ENCODE data around the gene REEP1. TPM values are rescaled to one million over a fixed set of nuclear protein-coding genes. Genes with fewer than 3 reads are reported as not detected.

REEP1 gene
- total and polyA plus RNA-seq, 2 of the 13 experiments (the other 11 are each of a cell fraction or from before 2014, with no cell fraction given), result 0.27 TPM; not detected in 1

DNA sequence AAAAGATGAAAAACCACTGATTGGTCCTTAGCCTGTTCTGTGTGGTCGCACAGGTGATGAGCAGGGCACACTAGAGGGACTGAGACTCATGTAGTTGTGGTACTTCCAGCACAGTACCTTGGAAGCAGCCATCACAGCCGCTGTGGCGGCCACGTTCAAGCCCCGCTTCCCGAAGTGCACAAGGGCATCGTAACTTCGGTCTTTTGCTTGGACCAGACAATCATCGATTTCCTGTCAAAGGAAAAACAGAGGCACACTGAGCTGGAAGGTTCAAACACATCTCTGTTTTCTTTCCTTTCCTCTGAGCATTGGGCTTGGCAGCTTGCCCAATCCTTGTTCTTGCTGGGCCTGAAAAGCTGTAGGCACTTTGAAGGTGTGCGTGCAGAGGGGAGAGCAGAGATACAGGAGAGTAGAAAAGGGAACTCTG is 85.6 kb downstream of the REEP1 start (continued):
- TF ChIP-seq MEIS1 (CRISPR knock-in tag; IDR thresholded peaks at IDR 0.05; ENCODE audit: borderline replicate concordance), result peak; percentile 100
- TF ChIP-seq, protein P1, sequence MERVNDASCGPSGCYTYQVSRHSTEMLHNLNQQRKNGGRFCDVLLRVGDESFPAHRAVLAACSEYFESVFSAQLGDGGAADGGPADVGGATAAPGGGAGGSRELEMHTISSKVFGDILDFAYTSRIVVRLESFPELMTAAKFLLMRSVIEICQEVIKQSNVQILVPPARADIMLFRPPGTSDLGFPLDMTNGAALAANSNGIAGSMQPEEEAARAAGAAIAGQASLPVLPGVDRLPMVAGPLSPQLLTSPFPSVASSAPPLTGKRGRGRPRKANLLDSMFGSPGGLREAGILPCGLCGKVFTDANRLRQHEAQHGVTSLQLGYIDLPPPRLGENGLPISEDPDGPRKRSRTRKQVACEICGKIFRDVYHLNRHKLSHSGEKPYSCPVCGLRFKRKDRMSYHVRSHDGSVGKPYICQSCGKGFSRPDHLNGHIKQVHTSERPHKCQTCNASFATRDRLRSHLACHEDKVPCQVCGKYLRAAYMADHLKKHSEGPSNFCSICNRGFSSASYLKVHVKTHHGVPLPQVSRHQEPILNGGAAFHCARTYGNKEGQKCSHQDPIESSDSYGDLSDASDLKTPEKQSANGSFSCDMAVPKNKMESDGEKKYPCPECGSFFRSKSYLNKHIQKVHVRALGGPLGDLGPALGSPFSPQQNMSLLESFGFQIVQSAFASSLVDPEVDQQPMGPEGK (CRISPR knock-in tag; IDR thresholded peaks at IDR 0.05), result peak; percentile 9; the same call in 1 of the 2 replicates
- TF ChIP-seq ZMYM4 (CRISPR knock-in tag; IDR thresholded peaks at IDR 0.05), result peak; percentile 79
- TF ChIP-seq, protein P2, sequence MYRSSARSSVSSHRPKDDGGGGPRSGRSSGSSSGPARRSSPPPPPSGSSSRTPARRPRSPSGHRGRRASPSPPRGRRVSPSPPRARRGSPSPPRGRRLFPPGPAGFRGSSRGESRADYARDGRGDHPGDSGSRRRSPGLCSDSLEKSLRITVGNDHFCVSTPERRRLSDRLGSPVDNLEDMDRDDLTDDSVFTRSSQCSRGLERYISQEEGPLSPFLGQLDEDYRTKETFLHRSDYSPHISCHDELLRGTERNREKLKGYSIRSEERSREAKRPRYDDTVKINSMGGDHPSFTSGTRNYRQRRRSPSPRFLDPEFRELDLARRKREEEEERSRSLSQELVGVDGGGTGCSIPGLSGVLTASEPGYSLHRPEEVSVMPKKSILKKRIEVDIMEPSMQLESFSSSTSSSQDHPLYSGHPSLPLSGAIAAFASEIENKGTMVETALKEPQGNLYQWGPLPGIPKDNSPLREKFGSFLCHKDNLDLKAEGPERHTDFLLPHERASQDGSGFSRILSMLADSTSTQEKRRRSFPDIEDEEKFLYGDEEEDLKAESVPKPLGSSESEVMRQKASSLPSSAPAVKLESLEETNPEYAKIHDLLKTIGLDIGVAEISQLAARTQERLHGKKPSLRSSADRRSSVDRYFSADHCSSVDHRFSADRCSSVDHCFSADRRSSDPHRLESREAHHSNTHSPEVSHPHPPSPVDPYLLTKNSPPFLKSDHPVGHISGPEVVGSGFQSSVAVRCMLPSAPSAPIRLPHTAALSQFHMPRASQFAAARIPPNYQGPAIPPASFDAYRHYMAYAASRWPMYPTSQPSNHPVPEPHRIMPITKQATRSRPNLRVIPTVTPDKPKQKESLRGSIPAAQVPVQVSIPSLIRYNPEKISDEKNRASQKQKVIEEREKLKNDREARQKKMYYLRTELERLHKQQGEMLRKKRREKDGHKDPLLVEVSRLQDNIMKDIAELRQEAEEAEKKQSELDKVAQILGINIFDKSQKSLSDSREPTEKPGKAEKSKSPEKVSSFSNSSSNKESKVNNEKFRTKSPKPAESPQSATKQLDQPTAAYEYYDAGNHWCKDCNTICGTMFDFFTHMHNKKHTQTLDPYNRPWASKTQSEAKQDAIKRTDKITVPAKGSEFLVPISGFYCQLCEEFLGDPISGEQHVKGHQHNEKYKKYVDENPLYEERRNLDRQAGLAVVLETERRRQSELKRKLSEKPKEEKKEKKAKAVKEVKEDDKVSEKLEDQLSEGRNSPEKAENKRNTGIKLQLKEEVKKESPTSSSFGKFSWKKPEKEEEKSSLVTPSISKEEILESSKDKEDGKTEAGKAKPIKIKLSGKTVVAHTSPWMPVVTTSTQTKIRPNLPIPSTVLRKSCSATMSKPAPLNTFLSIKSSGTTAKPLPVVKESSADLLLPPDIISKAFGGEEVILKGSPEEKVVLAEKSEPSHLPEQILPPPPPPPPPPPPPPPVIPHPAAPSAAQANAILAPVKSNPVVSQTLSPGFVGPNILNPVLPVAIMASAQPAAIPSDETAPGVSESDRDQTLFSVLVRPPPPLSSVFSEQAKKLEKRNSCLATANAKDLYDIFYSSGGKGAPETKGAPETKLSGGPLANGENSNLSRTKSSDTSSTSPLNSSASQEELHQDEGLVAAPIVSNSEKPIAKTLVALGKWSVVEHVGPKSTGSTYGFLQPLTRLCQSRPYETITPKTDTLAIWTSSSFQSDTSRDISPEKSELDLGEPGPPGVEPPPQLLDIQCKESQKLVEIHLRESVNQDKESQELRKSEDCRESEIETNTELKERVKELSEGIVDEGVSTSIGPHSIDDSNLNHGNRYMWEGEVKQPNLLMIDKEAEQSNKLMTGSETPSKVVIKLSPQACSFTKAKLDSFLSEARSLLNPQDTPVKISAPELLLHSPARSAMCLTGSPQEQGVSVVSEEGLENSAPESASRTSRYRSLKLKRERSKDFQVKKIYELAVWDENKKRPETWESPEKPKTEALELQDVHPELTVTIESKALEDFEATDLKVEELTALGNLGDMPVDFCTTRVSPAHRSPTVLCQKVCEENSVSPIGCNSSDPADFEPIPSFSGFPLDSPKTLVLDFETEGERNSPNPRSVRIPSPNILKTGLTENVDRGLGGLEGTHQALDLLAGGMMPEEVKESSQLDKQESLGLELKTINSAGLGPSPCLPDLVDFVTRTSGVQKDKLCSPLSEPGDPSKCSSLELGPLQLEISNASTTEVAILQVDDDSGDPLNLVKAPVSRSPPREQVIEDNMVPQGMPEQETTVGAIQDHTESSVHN (CRISPR knock-in tag; IDR thresholded peaks at IDR 0.05), result 0 out of 2 replicates have a peak, but pooled peaks have one; percentile 34
- peak; percentile 42; the same call in 1 of the 2 replicates for TF ChIP-seq ZBTB20 (CRISPR knock-in tag; IDR thresholded peaks at IDR 0.05; ENCODE audit: borderline replicate concordance, low read depth)
- TF ChIP-seq, protein P3, sequence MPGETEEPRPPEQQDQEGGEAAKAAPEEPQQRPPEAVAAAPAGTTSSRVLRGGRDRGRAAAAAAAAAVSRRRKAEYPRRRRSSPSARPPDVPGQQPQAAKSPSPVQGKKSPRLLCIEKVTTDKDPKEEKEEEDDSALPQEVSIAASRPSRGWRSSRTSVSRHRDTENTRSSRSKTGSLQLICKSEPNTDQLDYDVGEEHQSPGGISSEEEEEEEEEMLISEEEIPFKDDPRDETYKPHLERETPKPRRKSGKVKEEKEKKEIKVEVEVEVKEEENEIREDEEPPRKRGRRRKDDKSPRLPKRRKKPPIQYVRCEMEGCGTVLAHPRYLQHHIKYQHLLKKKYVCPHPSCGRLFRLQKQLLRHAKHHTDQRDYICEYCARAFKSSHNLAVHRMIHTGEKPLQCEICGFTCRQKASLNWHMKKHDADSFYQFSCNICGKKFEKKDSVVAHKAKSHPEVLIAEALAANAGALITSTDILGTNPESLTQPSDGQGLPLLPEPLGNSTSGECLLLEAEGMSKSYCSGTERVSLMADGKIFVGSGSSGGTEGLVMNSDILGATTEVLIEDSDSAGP (CRISPR knock-in tag; IDR thresholded peaks at IDR 0.05; ENCODE audit: borderline replicate concordance), result peak; percentile 37; the same call in 1 of the 2 replicates
- 0 out of 2 replicates have a peak, but pooled peaks have one; percentile 37 for TF ChIP-seq GFI1 (CRISPR knock-in tag; IDR thresholded peaks at IDR 0.05; ENCODE audit: borderline replicate concordance)
- TF ChIP-seq, protein P4, sequence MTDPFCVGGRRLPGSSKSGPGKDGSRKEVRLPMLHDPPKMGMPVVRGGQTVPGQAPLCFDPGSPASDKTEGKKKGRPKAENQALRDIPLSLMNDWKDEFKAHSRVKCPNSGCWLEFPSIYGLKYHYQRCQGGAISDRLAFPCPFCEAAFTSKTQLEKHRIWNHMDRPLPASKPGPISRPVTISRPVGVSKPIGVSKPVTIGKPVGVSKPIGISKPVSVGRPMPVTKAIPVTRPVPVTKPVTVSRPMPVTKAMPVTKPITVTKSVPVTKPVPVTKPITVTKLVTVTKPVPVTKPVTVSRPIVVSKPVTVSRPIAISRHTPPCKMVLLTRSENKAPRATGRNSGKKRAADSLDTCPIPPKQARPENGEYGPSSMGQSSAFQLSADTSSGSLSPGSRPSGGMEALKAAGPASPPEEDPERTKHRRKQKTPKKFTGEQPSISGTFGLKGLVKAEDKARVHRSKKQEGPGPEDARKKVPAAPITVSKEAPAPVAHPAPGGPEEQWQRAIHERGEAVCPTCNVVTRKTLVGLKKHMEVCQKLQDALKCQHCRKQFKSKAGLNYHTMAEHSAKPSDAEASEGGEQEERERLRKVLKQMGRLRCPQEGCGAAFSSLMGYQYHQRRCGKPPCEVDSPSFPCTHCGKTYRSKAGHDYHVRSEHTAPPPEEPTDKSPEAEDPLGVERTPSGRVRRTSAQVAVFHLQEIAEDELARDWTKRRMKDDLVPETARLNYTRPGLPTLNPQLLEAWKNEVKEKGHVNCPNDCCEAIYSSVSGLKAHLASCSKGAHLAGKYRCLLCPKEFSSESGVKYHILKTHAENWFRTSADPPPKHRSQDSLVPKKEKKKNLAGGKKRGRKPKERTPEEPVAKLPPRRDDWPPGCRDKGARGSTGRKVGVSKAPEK (CRISPR knock-in tag; IDR thresholded peaks at IDR 0.05; ENCODE audit: borderline replicate concordance), result 0 out of 2 replicates have a peak, but pooled peaks have one; percentile 33
- TF ChIP-seq, protein P5, sequence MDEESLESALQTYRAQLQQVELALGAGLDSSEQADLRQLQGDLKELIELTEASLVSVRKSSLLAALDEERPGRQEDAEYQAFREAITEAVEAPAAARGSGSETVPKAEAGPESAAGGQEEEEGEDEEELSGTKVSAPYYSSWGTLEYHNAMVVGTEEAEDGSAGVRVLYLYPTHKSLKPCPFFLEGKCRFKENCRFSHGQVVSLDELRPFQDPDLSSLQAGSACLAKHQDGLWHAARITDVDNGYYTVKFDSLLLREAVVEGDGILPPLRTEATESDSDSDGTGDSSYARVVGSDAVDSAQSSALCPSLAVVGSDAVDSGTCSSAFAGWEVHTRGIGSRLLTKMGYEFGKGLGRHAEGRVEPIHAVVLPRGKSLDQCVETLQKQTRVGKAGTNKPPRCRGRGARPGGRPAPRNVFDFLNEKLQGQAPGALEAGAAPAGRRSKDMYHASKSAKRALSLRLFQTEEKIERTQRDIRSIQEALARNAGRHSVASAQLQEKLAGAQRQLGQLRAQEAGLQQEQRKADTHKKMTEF (CRISPR knock-in tag; IDR thresholded peaks at IDR 0.05), result peak; percentile 61; the same call in 1 of the 2 replicates
